ENCODE results near the gene THAP7. TPM values are rescaled to one million over a fixed set of nuclear protein-coding genes. Genes with fewer than 3 reads are reported as not detected.
A peak's percentile ranks its signal among the peaks of the same experiment; 100 is the strongest.

Gene THAP7
- total RNA-seq, 1 donor from 2014 or later = 29.0 TPM

GRCh38 chr22:21020802-21021429, 19.0 kb upstream of the THAP7 start:
- Histone ChIP-seq H3K36me3 (ENCODE audit: control insufficient read depth, insufficient read depth, low read length) (no peaks in the 10 kb centered on the region), H3K27me3 (ENCODE audit: control insufficient read depth, insufficient read depth, low read length) (no peaks in the 10 kb centered on the region), H3K4me3 (ENCODE audit: low read depth, low read length) (no peak overlapping the region)
- DNase-seq (ENCODE audit: low read depth) (no peak), FAIRE-seq (no peak)
- TF ChIP-seq CTCF (IDR thresholded peaks at IDR 0.05; ENCODE audit: insufficient read depth, low read length, severe bottlenecking) = peak; percentile 61

- Histone ChIP-seq H3K36me3 (ENCODE audit: control insufficient read depth, insufficient read depth, low read length) (no peaks in the 10 kb centered on the region), H3K4me3 (ENCODE audit: low read depth, low read length) (no peak overlapping the region), H3K27me3 (ENCODE audit: control insufficient read depth, insufficient read depth, low read length) (no peaks in the 10 kb centered on the region)
- DNase-seq (ENCODE audit: low read depth) (no peak), FAIRE-seq (no peak)
- no peak for TF ChIP-seq CTCF (IDR thresholded peaks at IDR 0.05; ENCODE audit: insufficient read depth, low read length, severe bottlenecking)
Observed at GRCh38 chr22:21018314-21018713, 16.4 kb upstream of the THAP7 start.

GRCh38 chr22:21016644-21017420, 14.9 kb upstream of the THAP7 start:
- H3K36me3 ChIP-seq (ENCODE audit: control insufficient read depth, insufficient read depth, low read length) = no peaks in the 10 kb centered on the region
- FAIRE-seq (no peak), DNase-seq (ENCODE audit: low read depth) (no peak)
- no peak for TF ChIP-seq CTCF (IDR thresholded peaks at IDR 0.05; ENCODE audit: insufficient read depth, low read length, severe bottlenecking)
- no peaks in the 10 kb centered on the region for H3K27me3 ChIP-seq (ENCODE audit: control insufficient read depth, insufficient read depth, low read length)
- no peak overlapping the region for H3K4me3 ChIP-seq (ENCODE audit: low read depth, low read length)

GRCh38 chr22:21015466-21016006, 13.6 kb upstream of the THAP7 start:
- H3K27me3 ChIP-seq (ENCODE audit: control insufficient read depth, insufficient read depth, low read length) = no peaks in the 10 kb centered on the region
- no peak for TF ChIP-seq CTCF (IDR thresholded peaks at IDR 0.05; ENCODE audit: insufficient read depth, low read length, severe bottlenecking)
- no peak for FAIRE-seq
- no peak overlapping the region for H3K4me3 ChIP-seq (ENCODE audit: low read depth, low read length)
- no peaks in the 10 kb centered on the region for H3K36me3 ChIP-seq (ENCODE audit: control insufficient read depth, insufficient read depth, low read length)
- no peak for DNase-seq (ENCODE audit: low read depth)

- DNase-seq (ENCODE audit: low read depth) = no peak
Observed at GRCh38 chr22:21014726-21015465, 13.0 kb upstream of the THAP7 start, which contains the start of gene P2RX6. P2RX6 (plus strand) TSS chr22:21015165; CDS start chr22:21015175, 10 bp downstream.

More at GRCh38 chr22:21014726-21015465, 13.0 kb upstream of the THAP7 start, which contains the start of gene P2RX6:
- no peaks in the 10 kb centered on the region for H3K27me3 ChIP-seq (ENCODE audit: control insufficient read depth, insufficient read depth, low read length)
- H3K36me3 ChIP-seq (ENCODE audit: control insufficient read depth, insufficient read depth, low read length) = no peaks in the 10 kb centered on the region
- H3K4me3 ChIP-seq (ENCODE audit: low read depth, low read length) = peak within 1 kb of the TSS; percentile 46
- TF ChIP-seq CTCF (IDR thresholded peaks at IDR 0.05; ENCODE audit: insufficient read depth, low read length, severe bottlenecking) = no peak
- FAIRE-seq = no peak

All from bronchial epithelial cell (primary cell).